ENCODE data around the gene MTUS2. TPM values are rescaled to one million over a fixed set of nuclear protein-coding genes. Genes with fewer than 3 reads are reported as not detected.

Gene MTUS2
- total and polyA plus RNA-seq, 4 donors = under 0.01 to 0.70 (median 0.15) TPM

GRCh38 chr13:29105779-29106178 lies 285.6 kb downstream of the MTUS2 start:
- Histone ChIP-seq H3K36me3 (ENCODE audit: control insufficient read depth in 4 of 4, insufficient read depth in 3 of 4, low read depth in 1 of 4, low read length in 3 of 4) (no peaks in the 10 kb centered on the region), H3K4me3 (ENCODE audit: low read depth in 1 of 3, low read length in 3 of 3) (no peak overlapping the region), H3K9ac (ENCODE audit: low read depth in 1 of 2, low read length in 2 of 2) (no peak overlapping the region), H3K9me3 (ENCODE audit: control insufficient read depth in 4 of 4, low read length in 3 of 4) (no peaks in the 10 kb centered on the region), H3K4me1 (ENCODE audit: control insufficient read depth in 4 of 4, insufficient read depth in 4 of 4, low read length in 3 of 4) (no peaks in the 10 kb centered on the region), H3K27ac (ENCODE audit: low read depth in 1 of 2, low read length in 2 of 2) (no peak overlapping the region), H3K27me3 (ENCODE audit: control insufficient read depth in 4 of 4, insufficient read depth in 4 of 4, low read length in 3 of 4) (no peaks in the 10 kb centered on the region)
- TF ChIP-seq REST (IDR thresholded peaks at IDR 0.05) = no peak
- peak; percentile 22 for TF ChIP-seq CTCF (IDR thresholded peaks at IDR 0.05; ENCODE audit: low read depth, low read length, missing input control)
- peak; percentile 25 to 59 for TF ChIP-seq RAD21 (IDR thresholded peaks at IDR 0.05)
- 71% methylated on average over 4 of the region's 4 CpGs for WGBS
- no peak for DNase-seq (ENCODE audit: low spot score)

- WGBS = 63% methylated on average over 1 of the region's 1 CpG
- Histone ChIP-seq H3K4me1 (ENCODE audit: control insufficient read depth in 4 of 4, insufficient read depth in 4 of 4, low read length in 3 of 4) (no peaks in the 10 kb centered on the region), H3K4me3 (ENCODE audit: low read depth in 1 of 3, low read length in 3 of 3) (no peak overlapping the region), H3K9ac (ENCODE audit: low read depth in 1 of 2, low read length in 2 of 2) (no peak overlapping the region), H3K9me3 (ENCODE audit: control insufficient read depth in 4 of 4, low read length in 3 of 4) (no peaks in the 10 kb centered on the region), H3K36me3 (ENCODE audit: control insufficient read depth in 4 of 4, insufficient read depth in 3 of 4, low read depth in 1 of 4, low read length in 3 of 4) (no peaks in the 10 kb centered on the region), H3K27ac (ENCODE audit: low read depth in 1 of 2, low read length in 2 of 2) (no peak overlapping the region), H3K27me3 (ENCODE audit: control insufficient read depth in 4 of 4, insufficient read depth in 4 of 4, low read length in 3 of 4) (no peaks in the 10 kb centered on the region)
- TF ChIP-seq SP1 (IDR thresholded peaks at IDR 0.05) (no peak), MAX (IDR thresholded peaks at IDR 0.05) (no peak), HNF4A (conservative IDR thresholded peaks at IDR 0.05) (no peak), TAF1 (conservative IDR thresholded peaks at IDR 0.05) (no peak), NR2F2 (IDR thresholded peaks at IDR 0.05) (no peak), REST (IDR thresholded peaks at IDR 0.05) (no peak), HNF4G (IDR thresholded peaks at IDR 0.05) (no peak)
- no peak for DNase-seq (ENCODE audit: low spot score)
Observed at GRCh38 chr13:29106651-29107050, 286.5 kb downstream of the MTUS2 start.
